Measurements from ENCODE around the gene MYL6.

The MYL6 gene

GRCh38 chr12:56196818-56197550, 38.8 kb downstream of the MYL6 start (continued):
- TF ChIP-seq ZNF639 (tag by site-specific recombination; IDR thresholded peaks at IDR 0.05) (peak; percentile 60), ZFP37 (tag by site-specific recombination; IDR thresholded peaks at IDR 0.05) (peak; percentile 42; the same call in 1 of the 2 replicates), TSHZ1 (tag by site-specific recombination; IDR thresholded peaks at IDR 0.05; ENCODE audit: borderline replicate concordance) (0 out of 2 replicates have a peak, but pooled peaks have one; percentile 45)

GRCh38 chr12:56197921-56198635, 39.9 kb downstream of the MYL6 start:
- ChIA-PET CTCF (interaction anchor here (0.7 to 3.0 kb wide), 6 partner anchors 7 to 62 kb away, joined by 3 to 14 read pairs (median 4); partner anchors contain the start of genes RNF41 and SMARCC2), POLR2A (interaction anchor here (0.6 to 2.4 kb wide), 4 partner anchors 24 to 553 kb away, joined by 3 to 17 read pairs (median 4); partner anchors contain the start of genes ANKRD52 and RNF41)
- TF ChIP-seq ZNF433 (tag by site-specific recombination; IDR thresholded peaks at IDR 0.05; ENCODE audit: low read depth), result no peak
- no peak for TF ChIP-seq ZNF404 (tag by site-specific recombination; IDR thresholded peaks at IDR 0.05)
- TF ChIP-seq ZNF639 (tag by site-specific recombination; IDR thresholded peaks at IDR 0.05), result no peak
- no peak for TF ChIP-seq ZNF311 (tag by site-specific recombination; IDR thresholded peaks at IDR 0.05; ENCODE audit: borderline replicate concordance)
- TF ChIP-seq ZNF518A (tag by site-specific recombination; conservative IDR thresholded peaks at IDR 0.05; ENCODE audit: low read depth), result no peak
- no peak for TF ChIP-seq ZNF394 (tag by site-specific recombination; IDR thresholded peaks at IDR 0.05; ENCODE audit: borderline replicate concordance)
- no peak for TF ChIP-seq ZNF37A (tag by site-specific recombination; IDR thresholded peaks at IDR 0.05)
- no peak for TF ChIP-seq ZNF629 (tag by site-specific recombination; IDR thresholded peaks at IDR 0.05)
- TF ChIP-seq ZNF521 (tag by site-specific recombination; IDR thresholded peaks at IDR 0.05), result no peak
- no peak for TF ChIP-seq BCL11B (tag by site-specific recombination; IDR thresholded peaks at IDR 0.05; ENCODE audit: low read depth)
- TF ChIP-seq ZSCAN30 (tag by site-specific recombination; IDR thresholded peaks at IDR 0.05), result no peak
- TF ChIP-seq ATF2 (tag by site-specific recombination; IDR thresholded peaks at IDR 0.05; ENCODE audit: low read depth), result no peak
- TF ChIP-seq ZNF335 (tag by site-specific recombination; conservative IDR thresholded peaks at IDR 0.05), result no peak

More at GRCh38 chr12:56197921-56198635, 39.9 kb downstream of the MYL6 start:
- Histone ChIP-seq H3K4me1 (ENCODE audit: control insufficient read depth, insufficient read depth, low read length) (no peaks in the 10 kb centered on the region), H3K36me3 (ENCODE audit: control insufficient read depth in 2 of 2, insufficient read depth in 1 of 2, low read length in 2 of 2) (no peaks in the 10 kb centered on the region; a peak in 1 of 3 replicates), H3K27ac (ENCODE audit: extremely low read depth, low read depth, low read length) (no peak overlapping the region), H3K4me3 (ENCODE audit: low read depth, low read length) (no peak overlapping the region), H3K9me3 (ENCODE audit: control insufficient read depth, insufficient read depth, low read depth, low read length) (no peaks in the 10 kb centered on the region)
